ENCODE data around the gene KIAA1958.

The KIAA1958 gene

GRCh38 chr9:112486221-112487007 lies at the start of gene KIAA1958:
Gene KIAA1958 (plus strand): TSS chr9:112486827. CDS start chr9:112574081, 87,254 bp downstream.
- no peak for DNase-seq (ENCODE audit: low read depth)
- H3K4me3 ChIP-seq (ENCODE audit: control insufficient read depth, low read depth, low read length) = peak within 1 kb of the TSS; percentile 52
- TF ChIP-seq CTCF (IDR thresholded peaks at IDR 0.05; ENCODE audit: control insufficient read depth, insufficient read depth, low read depth, low read length, missing control alignments) = no peak

- DNase-seq (ENCODE audit: low read depth) = no peak
Measured at GRCh38 chr9:112437406-112437805, 49.2 kb upstream of the KIAA1958 start.

GRCh38 chr9:112439171-112439570 lies 47.5 kb upstream of the KIAA1958 start:
- TF ChIP-seq CTCF (IDR thresholded peaks at IDR 0.05; ENCODE audit: control insufficient read depth, insufficient read depth, low read depth, low read length, missing control alignments) = no peak
- no peak for DNase-seq (ENCODE audit: low read depth)
- no peak overlapping the region for H3K4me3 ChIP-seq (ENCODE audit: control insufficient read depth, low read depth, low read length)

More at GRCh38 chr9:112437406-112437805, 49.2 kb upstream of the KIAA1958 start:
- TF ChIP-seq CTCF (IDR thresholded peaks at IDR 0.05; ENCODE audit: control insufficient read depth, insufficient read depth, low read depth, low read length, missing control alignments) = no peak
- no peak overlapping the region for H3K4me3 ChIP-seq (ENCODE audit: control insufficient read depth, low read depth, low read length)

GRCh38 chr9:112439825-112440224 lies 46.8 kb upstream of the KIAA1958 start:
- TF ChIP-seq CTCF (IDR thresholded peaks at IDR 0.05; ENCODE audit: control insufficient read depth, insufficient read depth, low read depth, low read length, missing control alignments) = no peak
- DNase-seq (ENCODE audit: low read depth) = no peak
- no peak overlapping the region for H3K4me3 ChIP-seq (ENCODE audit: control insufficient read depth, low read depth, low read length)

- no peak overlapping the region for H3K4me3 ChIP-seq (ENCODE audit: control insufficient read depth, low read depth, low read length)
- peak; percentile 61 for TF ChIP-seq CTCF (IDR thresholded peaks at IDR 0.05; ENCODE audit: control insufficient read depth, insufficient read depth, low read depth, low read length, missing control alignments)
- DNase-seq (ENCODE audit: low read depth) = peak; percentile 7
Measured at GRCh38 chr9:112443200-112443599, 43.4 kb upstream of the KIAA1958 start.

GRCh38 chr9:112443636-112444035 lies 43.0 kb upstream of the KIAA1958 start:
- H3K4me3 ChIP-seq (ENCODE audit: control insufficient read depth, low read depth, low read length) = no peak overlapping the region
- DNase-seq (ENCODE audit: low read depth) = no peak
- no peak for TF ChIP-seq CTCF (IDR thresholded peaks at IDR 0.05; ENCODE audit: control insufficient read depth, insufficient read depth, low read depth, low read length, missing control alignments)
